HepG2 (cell line): Measurements from ENCODE around the gene C1QTNF1. TPM values are rescaled to one million over a fixed set of nuclear protein-coding genes. Genes with fewer than 3 reads are reported as not detected.
A peak's percentile ranks its signal among the peaks of the same experiment; 100 is the strongest.

Experiments
- FOXA1 ChIP-seq, 2 experiments: fragments of 450-650 bp in 1 of 2; sonication (generic) in 1 of 2; formaldehyde crosslinking in 1 of 2; IDR thresholded peaks; 2 replicates each; pipeline versions ENCODE4 v1.4.0 to v1.6.1; 2016 to 2020; ENCODE audit warnings: missing genetic modification reagents in 1 of 2
- JARID2 ChIP-seq: sonication (generic); formaldehyde crosslinking; IDR thresholded peaks from 2 replicates; pipeline ENCODE4 v1.8.1; 2023; ENCODE audit warnings: missing genetic modification reagents, inconsistent platforms; ENCODE audit not compliant: insufficient replicate concordance
- KLF6 ChIP-seq: IDR thresholded peaks from 2 replicates; pipeline ENCODE4 v1.8.0; 2016; ENCODE audit warnings: missing biosample characterization, missing genetic modification reagents
- LRRFIP1 ChIP-seq: sonication (generic); formaldehyde crosslinking; conservative IDR thresholded peaks from 2 replicates; pipeline ENCODE4 v1.4.0; 2020; ENCODE audit warnings: missing genetic modification reagents
- MYC ChIP-seq: sonication (generic); formaldehyde crosslinking; IDR thresholded peaks from 2 replicates; pipeline ENCODE4 v1.9.0; 2021; ENCODE audit warnings: missing genetic modification reagents, borderline replicate concordance
- PRMT3 ChIP-seq: sonication (generic); formaldehyde crosslinking; IDR thresholded peaks from 2 replicates; pipeline ENCODE4 v1.8.1; 2022; ENCODE audit warnings: low read depth, mild to moderate bottlenecking, moderate library complexity, missing genetic modification reagents, borderline replicate concordance
- RBAK ChIP-seq: sonication (generic); formaldehyde crosslinking; IDR thresholded peaks from 2 replicates; pipeline ENCODE4 v1.5.1; 2020; ENCODE audit warnings: mild to moderate bottlenecking, missing genetic modification reagents
- SIN3B ChIP-seq: fragments of 150-350 bp; IDR thresholded peaks from 2 replicates; pipeline ENCODE4 v1.6.1; 2014; ENCODE audit warnings: low read length
- SNAI1 ChIP-seq: sonication (generic); formaldehyde crosslinking; IDR thresholded peaks from 2 replicates; pipeline ENCODE4 v1.5.0; 2020; ENCODE audit warnings: mild to moderate bottlenecking, missing genetic modification reagents, borderline replicate concordance
- SNAPC4 ChIP-seq: sonication (generic); formaldehyde crosslinking; IDR thresholded peaks from 2 replicates; pipeline ENCODE4 v1.4.0; 2020; ENCODE audit warnings: mild to moderate bottlenecking, missing genetic modification reagents
- SYNCRIP ChIP-seq: fragments of 200-400 bp; formaldehyde crosslinking; IDR thresholded peaks from 2 replicates; pipeline ENCODE4 v1.6.1; 2018; ENCODE audit warnings: mild to moderate bottlenecking, low read depth, low read length; ENCODE audit not compliant: insufficient read depth
- ZBTB1 ChIP-seq: sonication (generic); formaldehyde crosslinking; IDR thresholded peaks from 2 replicates; pipeline ENCODE4 v1.4.0; 2020; ENCODE audit warnings: missing genetic modification reagents, borderline replicate concordance
- ZNF251 ChIP-seq: sonication (generic); formaldehyde crosslinking; IDR thresholded peaks from 2 replicates; pipeline ENCODE4 v1.9.0; 2021; ENCODE audit warnings: mild to moderate bottlenecking, missing genetic modification reagents
- ZNF326 ChIP-seq: sonication (generic); formaldehyde crosslinking; IDR thresholded peaks from 2 replicates; pipeline ENCODE4 v1.4.0; 2020; ENCODE audit warnings: missing genetic modification reagents, borderline replicate concordance
- ZNF331 ChIP-seq: sonication (generic); formaldehyde crosslinking; IDR thresholded peaks from 2 replicates; pipeline ENCODE4 v1.4.0; 2020; ENCODE audit warnings: missing genetic modification reagents
- ZNF350 ChIP-seq: sonication (generic); formaldehyde crosslinking; IDR thresholded peaks from 2 replicates; pipeline ENCODE4 v1.4.0; 2020; ENCODE audit warnings: mild to moderate bottlenecking, low read depth, missing genetic modification reagents, borderline replicate concordance
- ZNF468 ChIP-seq: sonication (generic); formaldehyde crosslinking; IDR thresholded peaks from 2 replicates; pipeline ENCODE4 v1.8.0; 2022; ENCODE audit warnings: mild to moderate bottlenecking, moderate library complexity, missing genetic modification reagents
- ZSCAN30 ChIP-seq: sonication (generic); formaldehyde crosslinking; IDR thresholded peaks from 2 replicates; pipeline ENCODE4 v1.5.0; 2020; ENCODE audit warnings: mild to moderate bottlenecking, missing genetic modification reagents
- polyA plus RNA-seq, 8 experiments: library from polyadenylated mRNA; depleted of rRNA in 3 of 8; stranded (reverse) in 7 of 8; unstranded in 1 of 8; fragments of >200 nt; fragmentation: Illumina TruSeq in 4 of 8; extraction: Trizol in 4 of 8; gene quantifications; 2 replicates each; pipeline versions ENCODE4 v1.2.1 to v1.2.3, GENCODE V29; 2011 to 2016; ENCODE audit warnings: low read depth in 4 of 8, missing spikeins in 1 of 8, mixed read lengths in 1 of 8; ENCODE audit not compliant: insufficient read depth in 1 of 8
- total RNA-seq, 5 experiments: library from RNA; depleted of rRNA; stranded (reverse); fragments of >200 nt; fragmentation: Illumina TruSeq; extraction: Trizol; gene quantifications; 2 replicates each; pipeline ENCODE4 v1.2.3, GENCODE V29; 2016; ENCODE audit warnings: low read depth in 1 of 5
- TF ChIP-seq, protein P1 (sequence below): sonication (generic); formaldehyde crosslinking; conservative IDR thresholded peaks from 2 replicates; pipeline ENCODE4 v1.5.0; 2020; ENCODE audit warnings: missing genetic modification reagents

C1QTNF1 gene
- total and polyA plus RNA-seq, 2 of the 13 experiments (the other 11 are each of a cell fraction or from before 2014, with no cell fraction given): 0.18 to 0.86 TPM

- TF ChIP-seq ZBTB1 (no peak), ZNF331 (CRISPR knock-in tag) (peak; percentile 55), PRMT3 (CRISPR knock-in tag) (no peak), FOXA1 (IDR thresholded peaks at IDR 0.05) (no peak), FOXA1 (CRISPR knock-in tag; IDR thresholded peaks at IDR 0.05) (peak; percentile 47), RBAK (CRISPR knock-in tag) (no peak), ZNF251 (CRISPR knock-in tag) (no peak), LRRFIP1 (no peak), MYC (peak; percentile 95), SNAPC4 (peak; percentile 84; the same call in 1 of the 2 replicates), KLF6 (CRISPR knock-in tag) (0 out of 2 replicates have a peak, but pooled peaks have one; percentile 84), ZNF350 (CRISPR knock-in tag) (0 out of 2 replicates have a peak, but pooled peaks have one; percentile 32), ZSCAN30 (CRISPR knock-in tag) (peak; percentile 93; the same call in 1 of the 2 replicates), JARID2 (CRISPR knock-in tag) (no peak), ZNF326 (CRISPR knock-in tag) (no peak), ZNF468 (CRISPR knock-in tag) (no peak), SYNCRIP (no peak), SIN3B (no peak), SNAI1 (CRISPR knock-in tag) (no peak; the same call in 1 of the 2 replicates)
- TF ChIP-seq, protein P1, sequence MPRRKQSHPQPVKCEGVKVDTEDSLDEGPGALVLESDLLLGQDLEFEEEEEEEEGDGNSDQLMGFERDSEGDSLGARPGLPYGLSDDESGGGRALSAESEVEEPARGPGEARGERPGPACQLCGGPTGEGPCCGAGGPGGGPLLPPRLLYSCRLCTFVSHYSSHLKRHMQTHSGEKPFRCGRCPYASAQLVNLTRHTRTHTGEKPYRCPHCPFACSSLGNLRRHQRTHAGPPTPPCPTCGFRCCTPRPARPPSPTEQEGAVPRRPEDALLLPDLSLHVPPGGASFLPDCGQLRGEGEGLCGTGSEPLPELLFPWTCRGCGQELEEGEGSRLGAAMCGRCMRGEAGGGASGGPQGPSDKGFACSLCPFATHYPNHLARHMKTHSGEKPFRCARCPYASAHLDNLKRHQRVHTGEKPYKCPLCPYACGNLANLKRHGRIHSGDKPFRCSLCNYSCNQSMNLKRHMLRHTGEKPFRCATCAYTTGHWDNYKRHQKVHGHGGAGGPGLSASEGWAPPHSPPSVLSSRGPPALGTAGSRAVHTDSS (CRISPR knock-in tag): no peak
These were observed 3.4 kb downstream of the C1QTNF1 start (continued) for GRCh38 chr17:79027274-79027924.
